Upper lobe of right lung (tissue), 1 donor: Measurements from ENCODE around the gene HSPG2. TPM values are rescaled to one million over a fixed set of nuclear protein-coding genes. Genes with fewer than 3 reads are reported as not detected.

Experiments used
- ATAC-seq: fragments of 200-7000 bp; cut with Tn5 transposase; one replicate; pipeline ENCODE4 v1.9.1; 2020; ENCODE audit warnings: mild to moderate bottlenecking, moderate library complexity
- DNase-seq: peaks from one replicate; pipeline ENCODE4 v3.0.0-alpha.2; 2020
- H3K27ac ChIP-seq: fragments of 200-600 bp; one replicate; pipeline ENCODE4 v1.8.0; 2022
- H3K27me3 ChIP-seq: fragments of 200-600 bp; one replicate; pipeline ENCODE4 v1.8.0; 2022; ENCODE audit warnings: mild to moderate bottlenecking
- H3K36me3 ChIP-seq: fragments of 200-600 bp; one replicate; pipeline ENCODE4 v1.8.0; 2022
- H3K4me1 ChIP-seq: fragments of 200-600 bp; one replicate; pipeline ENCODE4 v1.8.0; 2022
- H3K4me3 ChIP-seq: fragments of 200-600 bp; one replicate; pipeline ENCODE4 v1.8.0; 2022; ENCODE audit warnings: mild to moderate bottlenecking
- H3K9me3 ChIP-seq: fragments of 200-600 bp; one replicate; pipeline ENCODE4 v1.8.0; 2022
- CTCF ChIP-seq: fragments of 200-600 bp; IDR thresholded peaks from one replicate; pipeline ENCODE4 v1.8.0; 2022; ENCODE audit warnings: antibody characterized with exemption
- intact Hi-C: fragments of 100-400 bp; cut with DNase I; formaldehyde crosslinking; loops from one replicate; pipeline ENCODE4 v1.11.0; 2022
- total RNA-seq: library from RNA; stranded (reverse); fragmentation: NEBNext Ultra II Directional; extraction: Animal tissue kit (Norgen Biotek cat#: 25700); gene quantifications from one replicate; pipeline ENCODE4 v1.2.1, GENCODE V29; 2021
- donor health status: DM: no; HTN: yes; CAD: no; lungs with severe emphysema.

Gene HSPG2
- total RNA-seq, 1 donor from 2014 or later: 393 TPM

- H3K4me1 ChIP-seq: no peaks in the 10 kb centered on the region
- H3K4me3 ChIP-seq: no peak overlapping the region
- intact Hi-C loops: no loop called here
- no peak overlapping the region for H3K27ac ChIP-seq
- TF ChIP-seq CTCF: no peak
- ATAC-seq (no peak), DNase-seq (no peak)
- peaks cover 97% of the 10 kb centered on the region for H3K36me3 ChIP-seq
- no peaks in the 10 kb centered on the region for H3K27me3 ChIP-seq
- H3K9me3 ChIP-seq: no peaks in the 10 kb centered on the region
Measured at GRCh38 chr1:21831454-21831970, 105.6 kb downstream of the HSPG2 start.

GRCh38 chr1:21830792-21831453, 106.2 kb downstream of the HSPG2 start:
- DNase-seq: no peak
- no peaks in the 10 kb centered on the region for H3K4me1 ChIP-seq
- ATAC-seq: no peak
- intact Hi-C loops: no loop called here
- no peaks in the 10 kb centered on the region for H3K9me3 ChIP-seq
- TF ChIP-seq CTCF: no peak
- peaks cover 97% of the 10 kb centered on the region for H3K36me3 ChIP-seq
- H3K4me3 ChIP-seq: no peak overlapping the region
- no peak overlapping the region for H3K27ac ChIP-seq
- H3K27me3 ChIP-seq: no peaks in the 10 kb centered on the region

- ATAC-seq (no peak), DNase-seq (no peak)
- intact Hi-C loops: no loop called here
- no peak for TF ChIP-seq CTCF
- Histone ChIP-seq H3K27me3 (no peaks in the 10 kb centered on the region), H3K27ac (no peak overlapping the region), H3K36me3 (peaks cover 97% of the 10 kb centered on the region), H3K4me1 (no peaks in the 10 kb centered on the region), H3K4me3 (no peak overlapping the region), H3K9me3 (no peaks in the 10 kb centered on the region)
Measured at GRCh38 chr1:21829294-21829693, 107.8 kb downstream of the HSPG2 start.

- Histone ChIP-seq H3K4me1 (no peaks in the 10 kb centered on the region), H3K9me3 (no peaks in the 10 kb centered on the region), H3K27me3 (no peaks in the 10 kb centered on the region), H3K27ac (no peak overlapping the region), H3K4me3 (no peak overlapping the region), H3K36me3 (peaks cover 97% of the 10 kb centered on the region)
- DNase-seq (no peak), ATAC-seq (no peak)
- intact Hi-C loops: no loop called here
- TF ChIP-seq CTCF: no peak
Measured at GRCh38 chr1:21828506-21829210, 108.5 kb downstream of the HSPG2 start.

- intact Hi-C loops: no loop called here
- no peak overlapping the region for H3K27ac ChIP-seq
- no peak for ATAC-seq
- TF ChIP-seq CTCF: no peak
- no peaks in the 10 kb centered on the region for H3K27me3 ChIP-seq
- DNase-seq: no peak
- peaks cover 97% of the 10 kb centered on the region for H3K36me3 ChIP-seq
- H3K9me3 ChIP-seq: no peaks in the 10 kb centered on the region
- H3K4me3 ChIP-seq: no peak overlapping the region
- H3K4me1 ChIP-seq: no peaks in the 10 kb centered on the region
Measured at GRCh38 chr1:21828075-21828474, 109.0 kb downstream of the HSPG2 start.
